ENCODE measurements around the gene CABYR. TPM values are rescaled to one million over a fixed set of nuclear protein-coding genes. Genes with fewer than 3 reads are reported as not detected.
A peak's percentile ranks its signal among the peaks of the same experiment; 100 is the strongest.

The CABYR gene
- total and polyA plus RNA-seq, 2 donors (not counting 1 experiment from before 2014, with no cell fraction given), result 7.3 to 14.0 TPM

DNA sequence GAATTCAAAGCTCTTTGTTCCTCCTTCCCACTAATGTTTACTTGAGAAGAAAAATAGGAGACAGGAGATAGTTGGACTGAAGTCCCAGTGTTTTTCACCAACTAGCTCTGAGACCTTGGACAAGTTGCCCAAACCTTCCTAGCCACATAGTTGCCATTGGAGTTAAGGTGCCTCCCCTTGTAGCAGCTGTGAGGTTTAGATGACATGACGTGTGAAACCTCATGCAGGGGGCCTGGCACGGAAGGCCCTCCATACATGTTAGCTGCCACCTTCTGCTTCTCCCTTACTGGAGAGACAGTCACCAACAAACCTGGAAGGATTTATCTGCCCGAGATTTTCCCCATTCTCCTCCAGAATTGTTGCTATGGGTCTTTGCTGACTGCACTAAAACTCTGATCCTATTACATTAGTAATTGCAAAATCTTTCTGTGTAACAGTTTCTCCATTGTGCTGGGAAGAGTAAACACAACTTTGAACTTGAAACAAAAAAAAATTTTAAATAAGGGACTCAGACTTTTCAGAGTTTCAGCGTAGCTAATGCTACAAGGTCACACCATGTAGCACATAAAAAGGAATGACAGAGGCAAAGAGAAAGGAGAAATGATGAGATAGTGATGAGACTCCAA is 23.8 kb upstream of the CABYR start:
- Histone ChIP-seq H4K20me1 (ENCODE audit: control insufficient read depth, extremely low read depth, insufficient read depth, low read length) (no peaks in the 10 kb centered on the region), H3K36me3 (ENCODE audit: control insufficient read depth, insufficient read depth, low read length) (no peaks in the 10 kb centered on the region), H3K9me3 (ENCODE audit: control insufficient read depth, insufficient read depth, low read depth, low read length) (no peaks in the 10 kb centered on the region), H3K27ac (ENCODE audit: insufficient read depth, low read length) (no peak overlapping the region), H2AFZ (ENCODE audit: low read length) (no peak overlapping the region), H3K9ac (ENCODE audit: insufficient read depth, low read length) (no peak overlapping the region), H3K4me2 (ENCODE audit: extremely low read depth, insufficient read depth, low read length) (no peak overlapping the region), H3K79me2 (ENCODE audit: control insufficient read depth, insufficient read depth, low read length) (no peaks in the 10 kb centered on the region), H3K4me3 (replicated peaks in 1 of 4; ENCODE audit: control extremely low read depth in 1 of 4, insufficient read depth in 1 of 4, low read depth in 3 of 4, low read length in 4 of 4) (no peak overlapping the region), H3K27me3 (ENCODE audit: control insufficient read depth, insufficient read depth, low read length) (no peaks in the 10 kb centered on the region), H3K4me1 (ENCODE audit: control insufficient read depth, extremely low read depth, insufficient read depth, low read length) (peaks cover 6% of the 10 kb centered on the region)
- peak in 1 of 2 donors; percentile 21 for DNase-seq (ENCODE audit: low read depth in 2 of 2)
- TF ChIP-seq, protein P1, sequence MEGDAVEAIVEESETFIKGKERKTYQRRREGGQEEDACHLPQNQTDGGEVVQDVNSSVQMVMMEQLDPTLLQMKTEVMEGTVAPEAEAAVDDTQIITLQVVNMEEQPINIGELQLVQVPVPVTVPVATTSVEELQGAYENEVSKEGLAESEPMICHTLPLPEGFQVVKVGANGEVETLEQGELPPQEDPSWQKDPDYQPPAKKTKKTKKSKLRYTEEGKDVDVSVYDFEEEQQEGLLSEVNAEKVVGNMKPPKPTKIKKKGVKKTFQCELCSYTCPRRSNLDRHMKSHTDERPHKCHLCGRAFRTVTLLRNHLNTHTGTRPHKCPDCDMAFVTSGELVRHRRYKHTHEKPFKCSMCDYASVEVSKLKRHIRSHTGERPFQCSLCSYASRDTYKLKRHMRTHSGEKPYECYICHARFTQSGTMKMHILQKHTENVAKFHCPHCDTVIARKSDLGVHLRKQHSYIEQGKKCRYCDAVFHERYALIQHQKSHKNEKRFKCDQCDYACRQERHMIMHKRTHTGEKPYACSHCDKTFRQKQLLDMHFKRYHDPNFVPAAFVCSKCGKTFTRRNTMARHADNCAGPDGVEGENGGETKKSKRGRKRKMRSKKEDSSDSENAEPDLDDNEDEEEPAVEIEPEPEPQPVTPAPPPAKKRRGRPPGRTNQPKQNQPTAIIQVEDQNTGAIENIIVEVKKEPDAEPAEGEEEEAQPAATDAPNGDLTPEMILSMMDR (conservative IDR thresholded peaks at IDR 0.05 in 1 of 2, IDR thresholded peaks at IDR 0.05 in 1 of 2; ENCODE audit: low read depth in 1 of 2, low read length in 2 of 2), result no peak
- TF ChIP-seq EZH2 (IDR thresholded peaks at IDR 0.05; ENCODE audit: low read length, missing control alignments), result no peak

DNA sequence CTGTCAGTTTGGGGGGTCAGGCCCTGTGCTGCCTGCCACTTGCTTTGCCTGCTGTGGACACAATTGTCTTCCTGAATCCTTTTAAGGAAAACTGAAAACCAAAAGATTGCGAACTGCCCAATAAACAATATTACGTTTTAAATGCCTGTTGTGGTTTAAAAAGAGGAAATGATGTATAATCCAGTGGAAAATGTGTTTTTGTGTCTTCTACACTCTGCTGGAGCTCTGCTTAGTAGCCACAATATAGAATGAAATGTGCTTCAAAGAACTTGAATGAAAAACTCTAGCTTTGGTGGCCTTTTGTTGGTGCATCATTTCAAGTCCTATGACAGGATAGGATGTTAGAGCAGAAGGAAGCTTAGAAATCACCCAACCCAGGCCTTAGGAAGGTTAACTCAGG is 23.2 kb upstream of the CABYR start:
- Histone ChIP-seq H3K27me3 (ENCODE audit: control insufficient read depth, insufficient read depth, low read length) (no peaks in the 10 kb centered on the region), H3K4me1 (ENCODE audit: control insufficient read depth, extremely low read depth, insufficient read depth, low read length) (peaks cover 6% of the 10 kb centered on the region), H2AFZ (ENCODE audit: low read length) (no peak overlapping the region), H3K9ac (ENCODE audit: insufficient read depth, low read length) (no peak overlapping the region), H3K36me3 (ENCODE audit: control insufficient read depth, insufficient read depth, low read length) (no peaks in the 10 kb centered on the region), H3K4me3 (replicated peaks in 1 of 4; ENCODE audit: control extremely low read depth in 1 of 4, insufficient read depth in 1 of 4, low read depth in 3 of 4, low read length in 4 of 4) (no peak overlapping the region), H3K9me3 (ENCODE audit: control insufficient read depth, insufficient read depth, low read depth, low read length) (no peaks in the 10 kb centered on the region), H3K79me2 (ENCODE audit: control insufficient read depth, insufficient read depth, low read length) (no peaks in the 10 kb centered on the region), H3K27ac (ENCODE audit: insufficient read depth, low read length) (no peak overlapping the region), H3K4me2 (ENCODE audit: extremely low read depth, insufficient read depth, low read length) (no peak overlapping the region), H4K20me1 (ENCODE audit: control insufficient read depth, extremely low read depth, insufficient read depth, low read length) (no peaks in the 10 kb centered on the region)
- no peak for TF ChIP-seq EZH2 (IDR thresholded peaks at IDR 0.05; ENCODE audit: low read length, missing control alignments)
- DNase-seq (ENCODE audit: low read depth in 2 of 2), result no peak

DNA sequence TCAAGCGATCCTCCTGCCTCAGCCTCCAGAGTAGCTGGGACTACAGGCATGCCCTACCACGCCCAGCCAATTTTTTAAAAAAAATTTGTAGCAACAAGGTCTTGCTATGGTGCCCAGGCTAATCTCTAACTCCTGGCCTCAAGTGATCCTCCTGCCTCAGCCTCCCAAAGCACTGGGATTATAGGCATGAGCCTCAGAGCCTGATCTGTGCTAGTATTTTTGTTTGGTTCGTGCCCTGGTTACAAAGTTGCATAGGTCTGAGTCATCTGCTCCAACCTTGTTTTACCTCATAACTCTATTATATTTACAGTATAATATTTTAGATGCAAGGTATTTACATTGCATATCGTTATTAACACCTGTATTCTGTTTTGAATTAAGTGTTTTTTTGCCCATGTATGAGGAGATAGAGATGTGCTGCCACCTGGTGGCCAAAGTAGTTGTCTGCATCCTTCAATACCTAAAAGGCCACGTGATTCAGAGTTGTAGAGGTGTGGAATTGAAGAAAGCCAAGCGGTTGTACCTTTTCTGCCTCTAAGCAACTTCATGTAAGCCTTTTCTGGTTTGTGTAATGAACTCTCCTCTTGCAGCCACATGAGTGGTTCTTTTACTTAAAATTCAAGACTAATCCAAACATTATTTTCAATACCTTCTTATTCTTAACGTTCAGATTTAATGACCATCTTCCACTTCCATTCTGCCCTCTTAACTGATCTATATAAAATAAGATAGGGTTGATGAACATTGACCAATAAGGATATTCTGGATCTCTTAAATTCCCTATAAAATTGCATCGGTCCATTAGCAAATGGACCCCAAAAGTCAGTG is 19.9 kb upstream of the CABYR start:
- TF ChIP-seq, protein P1 (conservative IDR thresholded peaks at IDR 0.05 in 1 of 2, IDR thresholded peaks at IDR 0.05 in 1 of 2; ENCODE audit: low read depth in 1 of 2, low read length in 2 of 2), result peak; percentile 69 to 75
- no peak for TF ChIP-seq EZH2 (IDR thresholded peaks at IDR 0.05; ENCODE audit: low read length, missing control alignments)
- H4K20me1 ChIP-seq (ENCODE audit: control insufficient read depth, extremely low read depth, insufficient read depth, low read length), result no peaks in the 10 kb centered on the region
- H2AFZ ChIP-seq (ENCODE audit: low read length), result no peak overlapping the region
- no peak overlapping the region for H3K4me3 ChIP-seq (replicated peaks in 1 of 4; ENCODE audit: control extremely low read depth in 1 of 4, insufficient read depth in 1 of 4, low read depth in 3 of 4, low read length in 4 of 4)
- peak; percentile 56 to 77 for DNase-seq (ENCODE audit: low read depth in 2 of 2)
- no peaks in the 10 kb centered on the region for H3K36me3 ChIP-seq (ENCODE audit: control insufficient read depth, insufficient read depth, low read length)
- no peaks in the 10 kb centered on the region for H3K4me1 ChIP-seq (ENCODE audit: control insufficient read depth, extremely low read depth, insufficient read depth, low read length)
- H3K4me2 ChIP-seq (ENCODE audit: extremely low read depth, insufficient read depth, low read length), result no peak overlapping the region
- H3K79me2 ChIP-seq (ENCODE audit: control insufficient read depth, insufficient read depth, low read length), result no peaks in the 10 kb centered on the region
- no peaks in the 10 kb centered on the region for H3K27me3 ChIP-seq (ENCODE audit: control insufficient read depth, insufficient read depth, low read length)
- H3K9me3 ChIP-seq (ENCODE audit: control insufficient read depth, insufficient read depth, low read depth, low read length), result no peaks in the 10 kb centered on the region
- H3K27ac ChIP-seq (ENCODE audit: insufficient read depth, low read length), result no peak overlapping the region
- no peak overlapping the region for H3K9ac ChIP-seq (ENCODE audit: insufficient read depth, low read length)

Data from fibroblast of lung (primary cell).